Loucy (cell line): ENCODE data around the gene GNAT1.

Experiments used
- H2AFZ ChIP-seq: fragments of 200-600 bp; sonication (generic); 2 replicates; pipeline ENCODE4 v1.6.0; 2016; ENCODE audit warnings: antibody characterized with exemption, mild to moderate bottlenecking, low read length, moderate library complexity
- H3F3A ChIP-seq: fragments of 200-600 bp; 2 replicates; pipeline ENCODE4 v1.6.0; 2016; ENCODE audit warnings: antibody characterized with exemption, low read depth, mild to moderate bottlenecking
- H3K27me3 ChIP-seq: fragments of 200-600 bp; sonication (generic); 2 replicates; pipeline ENCODE4 v1.6.1; 2014; ENCODE audit warnings: low read length, mild to moderate bottlenecking; ENCODE audit not compliant: insufficient read depth, poor library complexity, severe bottlenecking
- H3K36me3 ChIP-seq: fragments of 200-600 bp; sonication (generic); 2 replicates; pipeline ENCODE4 v1.6.1; 2016; ENCODE audit warnings: low read length; ENCODE audit not compliant: insufficient read depth
- H3K4me1 ChIP-seq: fragments of 200-600 bp; sonication (generic); 2 replicates; pipeline ENCODE4 v1.5.1; 2014; ENCODE audit warnings: low read length, mild to moderate bottlenecking; ENCODE audit not compliant: insufficient read depth, poor library complexity, severe bottlenecking
- H3K4me2 ChIP-seq: fragments of 200-600 bp; sonication (generic); 2 replicates; pipeline ENCODE4 v1.6.0; 2014; ENCODE audit warnings: antibody characterized with exemption, low read length, low read depth, mild to moderate bottlenecking; ENCODE audit not compliant: poor library complexity, severe bottlenecking
- H3K4me3 ChIP-seq: fragments of 200-600 bp; sonication (generic); 2 replicates; pipeline ENCODE4 v1.5.1; 2014; ENCODE audit warnings: low read length, mild to moderate bottlenecking, mixed read lengths; ENCODE audit not compliant: poor library complexity, severe bottlenecking
- H3K79me2 ChIP-seq: fragments of 200-600 bp; sonication (generic); 2 replicates; pipeline ENCODE4 v1.6.1; 2014; ENCODE audit warnings: low read length; ENCODE audit not compliant: insufficient read depth
- H3K9ac ChIP-seq: fragments of 200-600 bp; sonication (generic); 2 replicates; pipeline ENCODE4 v1.6.0; 2014; ENCODE audit warnings: mild to moderate bottlenecking, low read depth, low read length, moderate library complexity; ENCODE audit not compliant: poor library complexity, severe bottlenecking
- H3K9me2 ChIP-seq: fragments of 200-600 bp; sonication (generic); replicated peaks from 2 replicates; pipeline ENCODE4 v1.6.1; 2016; ENCODE audit warnings: low read depth, low read length, mixed read lengths
- H3K9me3 ChIP-seq: fragments of 200-600 bp; sonication (generic); 2 replicates; pipeline ENCODE4 v1.6.1; 2014; ENCODE audit warnings: mild to moderate bottlenecking, antibody characterized with exemption, low read length, low read depth; ENCODE audit not compliant: insufficient read depth
- H4K20me1 ChIP-seq: fragments of 200-600 bp; sonication (generic); 2 replicates; pipeline ENCODE4 v1.6.0; 2014; ENCODE audit warnings: antibody characterized with exemption, low read length, mild to moderate bottlenecking; ENCODE audit not compliant: insufficient read depth, poor library complexity, severe bottlenecking
- CTCF ChIP-seq: fragments of 200-600 bp; sonication (generic); conservative IDR thresholded peaks from 2 replicates; pipeline ENCODE4 v1.5.1; 2014; ENCODE audit warnings: mild to moderate bottlenecking, antibody characterized with exemption, low read length
- EZH2phosphoT487 ChIP-seq: fragments of 200-600 bp; IDR thresholded peaks from 2 replicates; pipeline ENCODE4 v1.6.1; 2018; ENCODE audit warnings: antibody characterized with exemption, mild to moderate bottlenecking, moderate library complexity, borderline replicate concordance

The GNAT1 gene

GRCh38 chr3:50163572-50164455, 27.6 kb upstream of the GNAT1 start:
- H3K9ac ChIP-seq: no peak overlapping the region
- TF ChIP-seq CTCF: no peak
- TF ChIP-seq EZH2phosphoT487: no peak
- no peaks in the 10 kb centered on the region for H4K20me1 ChIP-seq
- no peaks in the 10 kb centered on the region for H3K36me3 ChIP-seq
- peaks cover 12% of the 10 kb centered on the region for H3K4me1 ChIP-seq
- no peaks in the 10 kb centered on the region for H3K9me3 ChIP-seq
- H3K4me2 ChIP-seq: peak overlapping the region; percentile 25
- H2AFZ ChIP-seq: no peak overlapping the region
- H3K27me3 ChIP-seq: no peaks in the 10 kb centered on the region
- H3K9me2 ChIP-seq: no peaks in the 10 kb centered on the region
- H3K4me3 ChIP-seq: no peak overlapping the region
- H3K79me2 ChIP-seq: no peaks in the 10 kb centered on the region
- H3F3A ChIP-seq: no peaks in the 10 kb centered on the region

GRCh38 chr3:50164481-50164880, 26.9 kb upstream of the GNAT1 start:
- Histone ChIP-seq H3K4me1 (peaks cover 12% of the 10 kb centered on the region), H3K36me3 (no peaks in the 10 kb centered on the region)

GRCh38 chr3:50164984-50165909, 26.2 kb upstream of the GNAT1 start:
- H3K9me3 ChIP-seq: no peaks in the 10 kb centered on the region
- no peak overlapping the region for H2AFZ ChIP-seq
- no peaks in the 10 kb centered on the region for H3K27me3 ChIP-seq
- no peaks in the 10 kb centered on the region for H3K36me3 ChIP-seq
- H3K4me3 ChIP-seq: no peak overlapping the region
- H3K4me1 ChIP-seq: peaks cover 12% of the 10 kb centered on the region
- H3K9ac ChIP-seq: no peak overlapping the region
- no peaks in the 10 kb centered on the region for H3F3A ChIP-seq
- no peaks in the 10 kb centered on the region for H3K79me2 ChIP-seq
- TF ChIP-seq CTCF: no peak
- no peak for TF ChIP-seq EZH2phosphoT487
- H3K9me2 ChIP-seq: no peaks in the 10 kb centered on the region
- H3K4me2 ChIP-seq: no peak overlapping the region
- no peaks in the 10 kb centered on the region for H4K20me1 ChIP-seq

More at GRCh38 chr3:50164481-50164880, 26.9 kb upstream of the GNAT1 start:
- TF ChIP-seq EZH2phosphoT487: no peak
- no peak for TF ChIP-seq CTCF
- H3K79me2 ChIP-seq: no peaks in the 10 kb centered on the region
- H3K9ac ChIP-seq: no peak overlapping the region
- no peaks in the 10 kb centered on the region for H4K20me1 ChIP-seq
- no peaks in the 10 kb centered on the region for H3K9me2 ChIP-seq
- peak overlapping the region; percentile 25 for H3K4me2 ChIP-seq
- H2AFZ ChIP-seq: no peak overlapping the region
- H3K9me3 ChIP-seq: no peaks in the 10 kb centered on the region
- H3K4me3 ChIP-seq: no peak overlapping the region
- H3F3A ChIP-seq: no peaks in the 10 kb centered on the region
- no peaks in the 10 kb centered on the region for H3K27me3 ChIP-seq
